ENCODE data around the gene TPM4.
A peak's percentile ranks its signal among the peaks of the same experiment; 100 is the strongest.
"Not testable (repeated sequence)": the region's sequence is repeated elsewhere in the genome, so short reads cannot be mapped to it uniquely, and the experiment has no call there.

The TPM4 gene

GRCh38 chr19:16112778-16113177, 36.5 kb downstream of the TPM4 start:
- DNase-seq (ENCODE audit: low read depth) = no peak
- TF ChIP-seq, protein P1, sequence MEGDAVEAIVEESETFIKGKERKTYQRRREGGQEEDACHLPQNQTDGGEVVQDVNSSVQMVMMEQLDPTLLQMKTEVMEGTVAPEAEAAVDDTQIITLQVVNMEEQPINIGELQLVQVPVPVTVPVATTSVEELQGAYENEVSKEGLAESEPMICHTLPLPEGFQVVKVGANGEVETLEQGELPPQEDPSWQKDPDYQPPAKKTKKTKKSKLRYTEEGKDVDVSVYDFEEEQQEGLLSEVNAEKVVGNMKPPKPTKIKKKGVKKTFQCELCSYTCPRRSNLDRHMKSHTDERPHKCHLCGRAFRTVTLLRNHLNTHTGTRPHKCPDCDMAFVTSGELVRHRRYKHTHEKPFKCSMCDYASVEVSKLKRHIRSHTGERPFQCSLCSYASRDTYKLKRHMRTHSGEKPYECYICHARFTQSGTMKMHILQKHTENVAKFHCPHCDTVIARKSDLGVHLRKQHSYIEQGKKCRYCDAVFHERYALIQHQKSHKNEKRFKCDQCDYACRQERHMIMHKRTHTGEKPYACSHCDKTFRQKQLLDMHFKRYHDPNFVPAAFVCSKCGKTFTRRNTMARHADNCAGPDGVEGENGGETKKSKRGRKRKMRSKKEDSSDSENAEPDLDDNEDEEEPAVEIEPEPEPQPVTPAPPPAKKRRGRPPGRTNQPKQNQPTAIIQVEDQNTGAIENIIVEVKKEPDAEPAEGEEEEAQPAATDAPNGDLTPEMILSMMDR (conservative IDR thresholded peaks at IDR 0.05; ENCODE audit: low read depth, low read length) = no peak
- peak overlapping the region; percentile 77 for H3K4me3 ChIP-seq (ENCODE audit: low read depth, low read length)

DNA sequence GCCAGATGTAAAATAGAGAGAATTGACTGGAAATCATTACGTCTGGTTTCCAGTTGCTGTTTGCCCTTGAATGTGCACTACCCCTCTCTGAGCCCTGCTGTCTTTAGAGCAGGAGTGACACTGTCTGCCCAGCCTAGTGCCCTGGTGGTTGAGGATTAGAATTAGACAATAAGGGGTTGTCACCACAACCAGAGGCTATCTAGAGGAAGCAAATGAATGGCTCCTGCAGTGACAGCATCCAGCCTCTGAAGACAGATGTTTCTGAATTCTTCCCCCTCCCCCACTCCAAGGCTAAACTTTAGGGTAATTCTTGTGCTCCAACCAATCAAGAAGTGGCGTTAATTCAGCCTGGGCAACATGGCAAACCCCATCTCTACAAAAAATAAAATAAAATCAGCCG, 37.4 kb downstream of the TPM4 start:
- H3K4me3 ChIP-seq (ENCODE audit: low read depth, low read length) = no peak overlapping the region
- no peak for DNase-seq (ENCODE audit: low read depth)
- TF ChIP-seq, protein P1 (conservative IDR thresholded peaks at IDR 0.05; ENCODE audit: low read depth, low read length) = no peak

DNA sequence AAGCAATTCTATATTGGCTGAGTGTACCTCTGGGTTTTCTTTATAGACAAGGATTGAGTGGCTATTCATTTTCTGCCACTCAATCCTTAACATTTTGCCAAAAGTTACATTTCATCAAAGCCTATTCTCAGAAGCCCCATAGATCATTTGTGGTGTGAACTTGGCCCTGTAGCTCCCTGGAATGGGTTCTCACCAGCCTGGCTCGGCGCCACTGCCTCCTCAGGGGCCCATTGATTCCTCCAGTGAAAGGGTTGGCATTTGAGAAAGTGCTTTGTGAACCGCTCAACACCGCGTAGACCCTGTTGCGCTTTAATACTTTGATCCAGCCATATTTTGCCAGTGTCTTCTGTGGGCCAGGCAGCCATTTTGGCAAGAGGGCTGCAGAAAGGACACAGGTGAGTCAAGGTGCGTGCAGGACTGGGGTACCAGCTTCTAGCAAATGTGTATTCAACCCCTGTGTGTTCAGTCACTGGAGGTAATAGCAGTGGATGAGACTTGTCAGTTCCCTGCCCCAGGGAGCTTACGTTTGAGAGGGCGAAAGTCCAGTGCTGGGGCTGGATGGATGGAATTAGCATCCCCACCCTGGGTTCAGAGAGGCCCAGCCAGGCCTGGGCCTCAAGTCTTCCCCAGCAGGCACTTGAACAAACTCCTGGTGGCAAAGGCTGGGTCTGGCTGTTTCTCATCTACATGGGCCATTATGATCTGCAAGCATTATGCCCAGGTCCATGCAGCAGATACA, 39.2 kb downstream of the TPM4 start:
- TF ChIP-seq, protein P1 (conservative IDR thresholded peaks at IDR 0.05; ENCODE audit: low read depth, low read length) = no peak
- no peak overlapping the region for H3K4me3 ChIP-seq (ENCODE audit: low read depth, low read length)
- DNase-seq (ENCODE audit: low read depth) = no peak

- no peak overlapping the region for H3K4me3 ChIP-seq (ENCODE audit: low read depth, low read length)
These were observed 39.8 kb downstream of the TPM4 start for GRCh38 chr19:16116067-16116466.

GRCh38 chr19:16117594-16118033, 41.3 kb downstream of the TPM4 start:
- H3K4me3 ChIP-seq (ENCODE audit: low read depth, low read length) = no peak overlapping the region

More at GRCh38 chr19:16116067-16116466, 39.8 kb downstream of the TPM4 start:
- no peak for DNase-seq (ENCODE audit: low read depth)
- TF ChIP-seq, protein P1 (conservative IDR thresholded peaks at IDR 0.05; ENCODE audit: low read depth, low read length) = no peak

DNA sequence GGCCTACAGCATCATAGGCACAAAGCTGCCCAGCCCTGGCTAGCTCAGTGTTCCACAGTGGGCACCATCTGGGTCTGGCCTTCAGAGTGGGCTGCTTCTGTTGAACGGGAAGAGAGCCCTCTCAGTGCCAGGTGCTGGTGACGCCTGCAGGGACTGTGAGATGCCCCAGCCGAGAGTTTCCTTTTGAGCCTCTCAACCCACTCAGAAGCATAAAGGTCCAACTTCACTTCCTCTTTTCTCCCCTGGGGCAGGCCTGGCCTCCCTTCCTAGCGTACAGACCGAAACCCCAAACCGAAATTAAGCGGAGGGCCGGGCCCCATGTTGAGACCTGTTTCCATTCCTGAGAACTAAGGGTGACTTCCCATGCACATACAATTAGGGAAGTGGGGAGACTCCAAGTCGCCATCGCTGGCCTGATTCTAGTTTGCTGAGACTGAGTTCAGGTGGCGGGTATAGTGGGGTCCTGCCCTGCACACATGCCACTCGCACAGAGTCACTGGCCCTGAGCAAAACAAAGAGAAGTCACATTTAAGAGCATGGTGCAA, 42.3 kb downstream of the TPM4 start:
- TF ChIP-seq, protein P1 (conservative IDR thresholded peaks at IDR 0.05; ENCODE audit: low read depth, low read length) = no peak
- no peak overlapping the region for H3K4me3 ChIP-seq (ENCODE audit: low read depth, low read length)
- no peak for DNase-seq (ENCODE audit: low read depth)

More at GRCh38 chr19:16117594-16118033, 41.3 kb downstream of the TPM4 start:
- no peak for DNase-seq (ENCODE audit: low read depth)
- TF ChIP-seq, protein P1 (conservative IDR thresholded peaks at IDR 0.05; ENCODE audit: low read depth, low read length) = peak; percentile 34

DNA sequence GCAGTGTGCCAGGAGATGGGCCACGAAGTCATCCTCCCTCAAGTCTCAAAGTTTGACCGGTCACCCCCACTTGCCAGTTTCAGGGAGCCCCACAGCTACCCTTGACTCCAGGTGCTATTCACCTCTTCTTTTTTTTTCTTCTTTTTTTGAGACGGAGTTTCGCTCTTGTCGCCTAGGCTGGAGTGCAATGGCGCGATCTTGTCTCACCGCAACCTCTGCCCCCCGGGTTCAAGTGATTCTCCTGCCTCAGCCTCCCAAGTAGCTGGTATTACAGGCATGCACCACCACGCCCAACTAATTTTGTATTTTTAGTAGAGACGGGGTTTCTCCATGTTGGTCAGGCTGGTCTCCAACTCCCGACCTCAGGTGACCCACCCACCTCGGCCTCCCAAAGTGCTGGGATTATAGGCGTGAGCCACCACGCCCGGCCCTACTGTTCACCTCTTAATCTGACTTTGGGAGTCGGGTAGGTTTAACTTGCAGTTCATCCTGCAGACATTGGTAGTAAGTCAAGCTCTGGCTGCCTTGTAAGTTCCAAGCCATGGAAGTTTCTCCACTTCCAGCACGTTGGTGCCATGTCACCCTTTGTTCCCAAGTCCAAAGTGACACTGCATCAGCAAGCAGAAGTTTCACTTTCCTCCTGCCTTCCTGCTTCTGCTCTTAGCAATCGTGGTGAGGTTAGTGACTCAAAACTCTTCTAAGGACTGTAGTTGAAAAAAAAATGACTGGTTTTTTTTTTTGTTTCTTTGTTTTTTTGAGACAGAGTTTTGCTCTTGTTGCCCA, 43.0 kb downstream of the TPM4 start:
- DNase-seq (ENCODE audit: low read depth); H3K4me3 ChIP-seq (ENCODE audit: low read depth, low read length): not testable (repeated sequence)
